Vagina (tissue), 2 donors: Measurements from ENCODE around the gene MYO7B.

Source experiments
- POLR2A ChIP-seq, 2 donors: fragments of 450-650 bp; IDR thresholded peaks; one replicate each; pipeline ENCODE4 v1.6.1; 2017; ENCODE audit warnings: antibody characterized with exemption in 2 of 2, mild to moderate bottlenecking in 2 of 2, moderate library complexity in 2 of 2
- TF ChIP-seq, protein P1 (sequence below), 3 experiments: fragments of 450-650 bp in 2 of 3; fragments of 200-600 bp in 1 of 3; sonication (generic) in 1 of 3; IDR thresholded peaks; one replicate each; pipeline ENCODE4 v1.5.1; 2017 to 2019; ENCODE audit warnings: antibody characterized with exemption in 3 of 3, mild to moderate bottlenecking in 2 of 3, moderate library complexity in 2 of 3

DNA sequence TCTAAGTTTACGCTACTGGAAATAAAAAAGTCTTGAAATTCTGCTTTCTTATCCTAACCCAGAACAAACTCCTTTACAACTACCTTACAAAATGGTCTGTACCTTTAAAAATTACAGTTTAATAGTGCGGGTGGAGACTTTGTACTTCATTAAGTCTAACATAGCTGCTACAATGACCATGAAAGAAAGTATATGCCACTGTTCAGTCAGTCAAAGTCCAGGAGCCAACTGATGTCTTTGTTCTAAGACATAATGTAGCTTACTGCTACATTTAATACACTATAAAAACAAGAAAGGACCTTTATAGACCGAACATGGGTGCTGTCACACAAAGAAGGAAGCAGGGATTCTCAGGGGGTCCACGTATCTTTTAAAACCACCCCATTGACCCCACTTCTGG lies 45.2 kb upstream of the MYO7B start:
- TF ChIP-seq, protein P1, sequence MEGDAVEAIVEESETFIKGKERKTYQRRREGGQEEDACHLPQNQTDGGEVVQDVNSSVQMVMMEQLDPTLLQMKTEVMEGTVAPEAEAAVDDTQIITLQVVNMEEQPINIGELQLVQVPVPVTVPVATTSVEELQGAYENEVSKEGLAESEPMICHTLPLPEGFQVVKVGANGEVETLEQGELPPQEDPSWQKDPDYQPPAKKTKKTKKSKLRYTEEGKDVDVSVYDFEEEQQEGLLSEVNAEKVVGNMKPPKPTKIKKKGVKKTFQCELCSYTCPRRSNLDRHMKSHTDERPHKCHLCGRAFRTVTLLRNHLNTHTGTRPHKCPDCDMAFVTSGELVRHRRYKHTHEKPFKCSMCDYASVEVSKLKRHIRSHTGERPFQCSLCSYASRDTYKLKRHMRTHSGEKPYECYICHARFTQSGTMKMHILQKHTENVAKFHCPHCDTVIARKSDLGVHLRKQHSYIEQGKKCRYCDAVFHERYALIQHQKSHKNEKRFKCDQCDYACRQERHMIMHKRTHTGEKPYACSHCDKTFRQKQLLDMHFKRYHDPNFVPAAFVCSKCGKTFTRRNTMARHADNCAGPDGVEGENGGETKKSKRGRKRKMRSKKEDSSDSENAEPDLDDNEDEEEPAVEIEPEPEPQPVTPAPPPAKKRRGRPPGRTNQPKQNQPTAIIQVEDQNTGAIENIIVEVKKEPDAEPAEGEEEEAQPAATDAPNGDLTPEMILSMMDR (IDR thresholded peaks at IDR 0.05): no peak
- TF ChIP-seq POLR2A (IDR thresholded peaks at IDR 0.05): no peak
